ENCODE measurements around the gene SUFU.

DNA sequence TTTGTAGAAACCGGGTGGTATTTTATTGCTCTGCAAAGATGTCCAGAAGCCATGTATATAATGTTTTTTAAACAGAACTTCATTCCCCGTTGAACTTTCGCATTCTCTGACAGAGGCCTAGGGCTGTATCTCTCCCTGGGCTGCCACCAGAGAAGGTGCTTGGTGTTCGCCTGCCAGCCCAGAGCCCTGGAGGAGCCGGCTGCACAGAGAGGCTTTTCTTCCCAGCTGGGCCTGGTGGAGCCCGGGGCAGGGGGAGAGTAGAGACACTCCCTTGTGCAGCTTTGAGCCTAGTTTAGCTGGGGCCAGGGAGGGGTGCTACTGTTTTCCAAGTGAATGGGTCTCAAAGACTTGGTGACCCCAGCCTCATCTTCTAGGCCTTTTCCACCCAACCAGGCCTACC is 126.9 kb downstream of the SUFU start:
- TF ChIP-seq GATA2 (IDR thresholded peaks at IDR 0.05; ENCODE audit: low read depth, low read length) (no peak), GATA3 (IDR thresholded peaks at IDR 0.05; ENCODE audit: low read depth, low read length) (no peak)

All from SH-SY5Y (cell line).